Hematopoietic multipotent progenitor cell treated with erythropoietin and hydrocortisone succinate and interleukin-3 and kit ligand, for 17 days (in vitro differentiated cells): ENCODE data around the gene TMEM207.
"Not testable (repeated sequence)": the region's sequence is repeated elsewhere in the genome, so short reads cannot be mapped to it uniquely, and the experiment has no call there.

ENCODE experiments used
- DNase-seq: peaks from one replicate; pipeline ENCODE4 v3.0.0-alpha.2; 2015; ENCODE audit warnings: low spot score

TMEM207 gene

GRCh38 chr3:190449801-190450200, at the start of gene TMEM207:
Gene TMEM207 (minus strand): TSS chr3:190449901. CDS start chr3:190449809, 92 bp downstream.
- no peak for DNase-seq

DNA sequence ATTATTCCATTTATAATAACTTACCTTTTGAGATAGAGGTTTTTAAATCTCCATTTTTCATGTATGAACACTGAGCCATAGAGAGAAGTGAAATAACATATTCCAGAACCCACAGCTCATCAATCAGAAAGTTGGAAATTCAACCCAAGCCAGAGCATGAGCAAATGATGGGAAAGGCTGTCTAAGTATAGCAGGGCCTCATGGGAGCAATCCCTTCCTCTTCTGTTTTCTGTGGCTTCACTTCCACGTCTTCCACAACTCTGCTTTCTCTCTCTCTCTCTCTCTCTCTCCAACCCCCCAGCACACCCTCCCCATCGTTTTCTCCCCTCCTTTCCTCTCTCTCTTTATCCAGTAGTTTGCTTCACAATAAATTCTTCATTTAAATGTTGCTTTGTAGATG, 49.4 kb upstream of the TMEM207 start:
- DNase-seq: no peak

- no peak for DNase-seq
Observed at GRCh38 chr3:190498293-190498692, 48.6 kb upstream of the TMEM207 start.

- no peak for DNase-seq
Observed at GRCh38 chr3:190497811-190498210, 48.1 kb upstream of the TMEM207 start.

DNA sequence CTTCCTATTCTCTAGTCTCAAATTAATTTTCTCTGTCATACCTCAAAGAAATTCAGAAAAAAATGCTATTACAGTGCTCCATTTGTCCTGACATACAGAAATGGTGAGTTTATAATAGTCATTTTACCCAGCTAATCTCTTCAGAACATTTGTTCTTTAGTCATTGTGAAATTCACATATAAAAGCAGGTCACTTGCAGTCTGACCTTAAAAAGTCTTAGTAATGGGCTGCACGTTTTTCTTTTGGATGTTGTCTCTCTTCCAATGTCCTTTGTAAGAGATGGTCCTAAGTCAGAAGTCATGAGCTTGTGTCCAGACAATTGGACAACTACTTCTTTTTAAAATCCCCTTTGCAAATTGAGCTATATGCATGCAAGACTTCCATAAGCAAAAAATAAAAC, 47.2 kb upstream of the TMEM207 start:
- no peak for DNase-seq

- no peak for DNase-seq
Observed at GRCh38 chr3:190495796-190496195, 46.1 kb upstream of the TMEM207 start.

DNA sequence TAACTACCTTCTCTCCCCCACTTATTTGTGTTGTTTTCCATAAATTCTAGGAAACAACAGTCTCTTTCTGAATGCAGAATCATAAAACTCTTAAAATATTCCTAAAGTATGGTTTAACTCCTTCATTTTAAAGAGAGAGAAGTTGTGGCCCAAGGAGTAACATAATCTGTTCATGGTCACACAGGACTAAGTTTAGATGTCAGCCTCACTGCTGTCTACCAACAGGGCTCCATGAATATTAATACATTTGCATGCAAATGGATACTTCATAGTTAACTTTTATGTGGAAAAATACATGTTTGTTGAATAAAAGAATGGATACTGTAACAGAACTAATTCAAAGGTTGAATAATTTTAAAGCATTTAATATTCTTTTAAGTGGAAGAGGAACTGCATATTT, 45.7 kb upstream of the TMEM207 start:
- no peak for DNase-seq

- DNase-seq: no peak
Observed at GRCh38 chr3:190494907-190495306, 45.2 kb upstream of the TMEM207 start.

DNA sequence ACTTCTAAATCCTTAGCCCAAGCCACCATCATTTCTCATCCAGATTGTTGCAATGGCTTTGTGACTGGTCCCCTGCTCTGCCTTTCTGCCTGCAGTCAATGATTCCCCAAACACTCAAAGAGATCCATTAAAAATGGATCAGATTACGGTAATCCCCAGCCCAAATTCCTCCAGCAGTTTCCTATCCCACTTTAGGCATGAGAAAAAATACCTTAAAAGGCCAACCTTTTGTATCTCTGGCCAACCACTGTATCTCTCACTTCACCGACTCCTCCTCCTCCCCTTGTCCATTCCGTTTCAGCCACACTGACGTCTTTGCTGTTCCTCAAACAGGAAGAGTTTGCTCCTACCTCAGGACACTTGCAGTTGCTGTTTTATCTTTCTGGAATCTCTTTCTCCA, 43.3 kb upstream of the TMEM207 start:
- no peak for DNase-seq

DNA sequence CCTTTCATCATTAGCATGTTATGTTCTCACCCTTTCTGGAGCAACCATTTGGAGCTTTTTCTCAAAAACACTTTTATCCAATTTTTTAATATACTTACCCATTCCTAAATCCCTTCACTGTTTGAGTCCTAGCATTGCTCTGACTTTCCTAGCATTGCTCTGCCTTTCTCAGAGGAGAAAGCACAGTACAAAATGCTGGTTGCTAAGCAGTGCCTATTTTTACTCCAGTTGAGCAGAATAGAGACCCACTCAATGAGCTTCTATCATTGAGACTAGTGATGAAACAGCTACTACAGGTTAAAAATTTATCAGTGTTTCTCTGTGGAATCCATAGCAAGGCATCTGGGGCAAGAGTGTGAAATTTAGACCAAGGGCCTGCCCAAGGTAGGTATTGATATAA, 42.4 kb upstream of the TMEM207 start:
- DNase-seq: no peak

DNA sequence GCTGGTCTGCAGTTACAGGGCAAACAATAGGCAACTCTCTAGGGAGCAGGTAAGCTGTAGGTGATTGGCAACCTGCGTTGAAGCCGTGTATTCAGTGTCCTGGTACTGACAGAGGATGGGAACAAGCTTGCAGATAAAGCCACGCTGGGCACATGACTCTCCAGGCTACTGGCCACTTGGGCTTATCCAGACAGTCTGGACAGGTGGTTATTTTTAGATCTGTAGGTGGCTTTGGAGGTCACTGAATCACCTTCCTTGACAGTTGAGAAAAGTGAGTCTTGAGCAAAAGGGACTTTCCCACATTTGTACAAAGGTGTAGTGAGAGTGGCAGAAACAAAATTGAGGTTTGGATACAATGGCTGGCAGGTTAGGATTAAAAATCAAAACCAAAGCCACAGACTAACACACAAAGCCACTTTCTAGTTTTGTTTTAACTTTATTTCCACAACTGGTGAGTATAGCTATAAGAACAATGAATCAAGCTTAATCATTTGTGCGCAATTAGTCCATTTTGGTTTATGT, 41.9 kb upstream of the TMEM207 start:
- no peak for DNase-seq

DNA sequence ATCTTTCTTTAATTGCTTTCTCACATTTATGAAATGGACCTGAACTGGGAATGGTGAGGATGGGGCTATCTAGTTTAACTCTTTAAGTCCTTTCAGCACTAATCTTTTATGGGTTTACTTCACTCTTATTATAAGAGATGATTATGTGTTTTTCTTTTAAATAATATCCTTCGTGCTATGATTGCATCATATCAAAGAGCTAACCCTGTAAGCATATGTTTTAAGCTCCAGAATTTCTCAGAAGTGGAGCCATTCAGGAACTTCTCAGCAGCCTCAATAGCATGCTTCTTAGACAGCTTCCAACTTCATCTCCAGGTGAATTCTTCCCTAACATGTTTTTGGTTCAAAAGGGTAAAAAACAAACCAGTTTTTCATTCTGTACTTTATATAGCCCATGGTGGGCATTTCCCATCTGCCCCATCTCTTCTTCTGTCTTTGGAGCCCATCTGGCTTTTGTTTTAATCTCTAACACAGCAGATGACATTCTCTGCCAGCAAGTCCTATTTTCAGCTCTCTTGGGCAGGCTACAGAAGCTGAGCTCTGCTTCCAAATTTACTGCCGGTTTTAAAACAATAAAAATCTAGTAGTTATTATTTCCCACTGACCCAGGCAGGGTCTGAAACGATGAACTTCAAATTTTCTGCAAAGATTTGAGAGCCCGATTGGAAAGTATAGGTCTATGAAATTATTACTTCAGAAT, 37.4 kb upstream of the TMEM207 start:
- DNase-seq: no peak

DNA sequence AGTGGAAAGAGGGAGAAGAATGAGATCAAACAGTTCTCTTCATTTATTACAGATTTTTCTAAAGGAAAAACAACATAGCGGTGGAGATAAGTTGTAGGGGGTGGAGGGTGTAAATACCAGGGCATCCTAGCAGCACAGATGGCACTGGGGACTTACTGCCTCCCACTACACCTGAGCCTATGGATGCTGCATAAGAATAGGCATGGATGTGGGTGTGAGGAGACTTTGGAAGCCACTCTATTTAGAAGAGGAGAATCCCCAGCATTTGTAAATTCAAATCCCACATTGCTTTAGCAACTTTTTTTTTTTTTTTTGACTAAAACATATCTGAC, 36.8 kb upstream of the TMEM207 start:
- no peak for DNase-seq

DNA sequence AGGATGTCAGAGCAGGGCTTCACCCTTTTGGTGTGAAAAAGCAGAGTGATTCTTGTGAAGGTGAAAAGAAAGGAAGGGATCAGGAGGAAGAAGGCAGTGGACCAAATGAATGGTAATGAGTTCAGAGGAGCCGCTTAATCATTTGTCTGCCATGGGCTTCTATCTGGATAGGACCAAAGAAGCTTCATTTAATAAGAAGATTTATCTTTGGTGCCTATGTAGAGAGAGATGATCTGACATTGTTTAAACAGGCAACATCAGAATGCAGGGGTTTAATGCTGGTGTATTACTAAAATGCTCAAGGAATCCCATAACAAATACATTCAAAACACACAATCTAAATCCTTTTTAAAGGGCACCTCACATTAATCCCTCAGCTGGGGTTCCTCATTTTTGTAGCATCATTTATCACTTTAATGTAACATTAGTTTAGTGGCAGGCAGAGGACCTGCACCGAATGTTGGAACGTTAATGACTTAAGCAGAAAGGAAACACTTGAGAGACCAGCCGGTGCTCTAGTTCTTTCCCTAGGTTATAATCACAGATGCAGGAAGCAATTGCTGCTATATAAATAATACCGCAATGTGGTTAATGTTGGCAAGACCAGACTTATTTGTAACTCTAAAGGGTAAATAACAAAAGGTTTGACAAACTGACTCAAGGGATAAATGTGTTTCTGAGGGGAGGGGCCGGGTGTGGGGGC, 36.3 kb upstream of the TMEM207 start:
- DNase-seq: no peak

GRCh38 chr3:190481779-190482178, 32.1 kb upstream of the TMEM207 start:
- DNase-seq: no peak

DNA sequence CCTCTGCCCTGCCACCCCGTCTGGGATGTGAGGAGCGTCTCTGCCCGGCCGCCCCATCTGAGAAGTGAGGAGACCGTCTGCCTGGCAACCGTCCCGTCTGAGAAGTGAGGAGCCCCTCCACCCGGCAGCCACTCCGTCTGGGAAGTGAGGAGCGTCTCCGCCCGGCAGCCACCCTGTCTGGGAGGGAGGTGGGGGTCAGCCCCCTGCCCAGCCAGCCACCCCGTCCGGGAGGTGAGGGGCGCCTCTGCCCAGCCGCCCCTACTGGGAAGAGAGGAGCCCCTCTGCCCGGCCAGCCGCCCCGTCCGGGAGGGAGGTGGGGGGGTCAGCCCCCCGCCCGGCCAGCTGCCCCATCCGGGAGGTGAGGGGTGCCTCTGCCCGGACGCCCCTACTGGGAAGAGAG, 23.6 kb upstream of the TMEM207 start:
- not testable (repeated sequence) for DNase-seq

- DNase-seq: no peak
Observed at GRCh38 chr3:190467922-190468321, 18.2 kb upstream of the TMEM207 start.

DNA sequence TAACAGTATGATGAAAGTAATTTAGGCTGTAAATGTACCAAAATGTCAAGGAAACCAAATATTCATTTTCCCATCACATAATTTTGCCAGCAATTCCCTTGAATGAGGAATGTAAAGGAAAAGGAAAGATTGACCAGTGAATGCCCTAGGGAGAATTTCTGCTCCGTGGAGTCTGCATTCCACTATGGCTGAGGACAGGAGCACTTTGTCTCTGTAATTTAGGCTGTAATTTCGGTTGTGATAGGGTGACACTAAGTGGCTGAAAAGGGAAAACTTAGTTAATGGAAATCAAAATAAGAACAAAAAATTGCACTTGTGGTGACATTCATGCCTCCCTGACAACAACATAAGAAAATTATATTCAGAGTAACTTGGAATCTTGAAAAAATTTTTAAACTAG, 8.3 kb upstream of the TMEM207 start:
- no peak for DNase-seq

GRCh38 chr3:190456770-190457169, 7.1 kb upstream of the TMEM207 start:
- no peak for DNase-seq

GRCh38 chr3:190455828-190456227, 6.1 kb upstream of the TMEM207 start:
- no peak for DNase-seq

DNA sequence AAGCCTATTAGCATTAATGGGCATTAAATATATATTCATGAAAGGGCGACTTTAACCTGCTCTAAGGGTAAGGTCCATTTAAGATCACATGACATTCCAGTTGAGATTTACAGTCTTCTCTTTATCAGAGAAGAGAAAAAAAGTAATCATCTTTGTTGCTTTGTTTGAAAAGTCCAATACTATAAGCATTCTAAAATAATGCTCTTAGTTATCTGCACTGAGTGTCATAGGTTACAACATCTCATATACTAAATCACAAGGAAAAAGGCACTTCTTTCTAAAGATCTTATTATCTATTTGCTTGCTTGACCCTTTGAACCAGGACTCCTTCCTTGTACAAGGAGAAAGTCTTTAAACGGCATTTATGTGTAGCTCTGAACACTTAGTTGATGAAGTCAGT, 1.4 kb downstream of the TMEM207 start:
- no peak for DNase-seq

DNA sequence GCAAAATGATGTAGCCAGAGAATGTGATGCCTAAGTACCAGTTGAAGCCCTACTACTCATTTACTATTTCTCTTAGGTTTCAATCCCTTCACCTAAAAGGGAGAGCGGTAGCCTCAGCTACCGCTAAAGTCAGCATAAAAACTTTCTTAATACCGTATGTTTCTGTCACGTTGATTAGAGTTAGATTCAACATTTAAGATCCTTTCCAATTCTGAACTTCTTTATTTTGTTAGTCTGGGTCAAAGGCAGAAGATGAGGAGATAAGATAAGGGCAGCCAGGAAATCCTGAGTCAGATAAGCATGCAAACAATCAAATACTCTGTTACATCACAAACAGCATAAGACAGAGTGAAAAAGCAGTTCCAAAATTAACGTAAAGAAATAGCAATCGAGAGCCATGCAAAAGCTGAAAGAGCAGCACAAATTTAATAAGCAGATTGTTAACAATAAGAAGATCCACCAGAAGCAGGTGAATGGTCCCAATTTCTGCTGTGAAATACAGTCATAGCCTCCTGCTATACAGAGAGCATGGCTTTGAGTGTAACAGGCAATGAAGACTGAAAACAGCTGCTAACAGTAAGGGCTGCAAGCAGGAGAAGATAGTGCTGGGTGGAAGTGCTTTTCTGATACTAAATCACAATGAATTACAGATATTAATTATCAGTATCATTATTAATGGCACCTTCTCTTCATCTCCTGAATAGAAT, 3.0 kb downstream of the TMEM207 start:
- DNase-seq: no peak

- no peak for DNase-seq
Observed at GRCh38 chr3:190444576-190445145, 5.0 kb downstream of the TMEM207 start.
